Cortex of kidney (tissue), 1 donor: Measurements from ENCODE around the gene ITGA3.

Experiments
- DNase-seq: peaks from one replicate; lab custom pipeline; 2025; lab: John Stamatoyannopoulos, UW

ITGA3 gene

GRCh38 chr17:50094753-50095619 lies 39.1 kb downstream of the ITGA3 start, which contains the start of gene PDK2:
TSS of gene PDK2 (plus strand) at chr17:50095351. CDS start at chr17:50095436, 85 bp downstream.
- peak; percentile 62 for DNase-seq

GRCh38 chr17:50095626-50096037 lies 39.7 kb downstream of the ITGA3 start:
- DNase-seq: no peak

GRCh38 chr17:50096092-50096491 lies 40.2 kb downstream of the ITGA3 start:
- no peak for DNase-seq

- no peak for DNase-seq
Observed at GRCh38 chr17:50096758-50097157, 40.8 kb downstream of the ITGA3 start.

- no peak for DNase-seq
Observed at GRCh38 chr17:50097455-50097854, 41.5 kb downstream of the ITGA3 start.

- DNase-seq: no peak
Observed at GRCh38 chr17:50097926-50098325, 42.0 kb downstream of the ITGA3 start.

- DNase-seq: no peak
Observed at GRCh38 chr17:50098583-50098982, 42.7 kb downstream of the ITGA3 start.

- no peak for DNase-seq
Observed at GRCh38 chr17:50099003-50099402, 43.1 kb downstream of the ITGA3 start.

- DNase-seq: no peak
Observed at GRCh38 chr17:50100480-50100883, 44.6 kb downstream of the ITGA3 start.

GRCh38 chr17:50100921-50101345 lies 45.0 kb downstream of the ITGA3 start:
- DNase-seq: no peak

GRCh38 chr17:50101346-50102163 lies 45.6 kb downstream of the ITGA3 start:
- no peak for DNase-seq

- no peak for DNase-seq
Observed at GRCh38 chr17:50102164-50102991, 46.5 kb downstream of the ITGA3 start.

GRCh38 chr17:50103252-50103651 lies 47.3 kb downstream of the ITGA3 start:
- DNase-seq: no peak

- DNase-seq: no peak
Observed at GRCh38 chr17:50103941-50104340, 48.0 kb downstream of the ITGA3 start.

GRCh38 chr17:50105811-50106210 lies 49.9 kb downstream of the ITGA3 start:
- no peak for DNase-seq

- DNase-seq: no peak
Observed at GRCh38 chr17:50106393-50107131, 50.7 kb downstream of the ITGA3 start.

GRCh38 chr17:50107790-50108414 lies 52.0 kb downstream of the ITGA3 start:
- no peak for DNase-seq

- DNase-seq: no peak
Observed at GRCh38 chr17:50108556-50108955, 52.6 kb downstream of the ITGA3 start.

- DNase-seq: no peak
Observed at GRCh38 chr17:50109207-50109606, 53.3 kb downstream of the ITGA3 start.

- DNase-seq: no peak
Observed at GRCh38 chr17:50109785-50110184, 53.9 kb downstream of the ITGA3 start.
